HUDEP-2 (cell line): ENCODE results near the gene RASA3.
A peak's percentile ranks its signal among the peaks of the same experiment; 100 is the strongest.
"Not testable (repeated sequence)": the region's sequence is repeated elsewhere in the genome, so short reads cannot be mapped to it uniquely, and the experiment has no call there.

Experiments
- DNase-seq, 76 experiments: peaks; one replicate each; lab custom pipeline; 2025; ENCODE audit not compliant: unreplicated experiment in 76 of 76; lab: John Stamatoyannopoulos, UW

Gene RASA3

DNA sequence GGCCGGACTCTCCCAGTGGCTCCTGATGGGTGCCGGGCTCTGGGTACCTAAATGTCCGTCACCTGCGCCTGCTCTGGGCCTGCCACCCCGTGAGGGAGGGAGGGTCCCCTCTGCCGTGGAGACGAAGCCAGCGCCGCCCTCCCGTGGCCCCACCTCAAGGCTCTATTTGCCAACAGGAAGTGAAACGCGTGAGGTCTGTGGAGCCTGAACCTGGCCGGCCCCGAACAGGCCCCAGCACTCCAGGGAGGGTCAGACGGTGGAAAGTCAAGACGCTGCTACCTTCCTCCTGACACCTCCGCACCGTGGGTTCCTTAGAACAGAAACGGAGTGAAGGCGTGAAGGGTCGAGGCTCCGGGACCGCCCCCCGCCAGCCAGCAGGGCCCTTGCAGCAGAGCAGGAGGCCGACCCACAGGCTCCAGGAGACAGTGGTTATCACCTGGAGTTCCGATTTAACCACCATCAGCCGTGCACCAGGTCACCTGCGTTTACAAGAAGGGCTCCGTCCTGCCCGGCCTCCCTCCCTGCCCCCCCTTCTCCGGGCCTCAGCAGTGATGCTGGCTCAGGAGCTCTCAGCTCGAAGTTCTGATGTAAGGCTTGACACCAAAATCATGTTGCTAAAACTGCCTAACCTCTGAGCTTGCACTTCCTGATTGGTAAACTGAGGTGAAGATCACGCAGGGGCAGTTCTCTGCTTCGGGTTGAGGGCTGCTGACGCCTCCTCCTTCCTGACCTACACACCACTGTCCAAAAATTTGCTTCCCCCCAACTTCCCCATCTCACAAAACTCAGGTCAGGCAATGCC lies 107.6 kb downstream of the RASA3 start:
- DNase-seq, result no peak

DNA sequence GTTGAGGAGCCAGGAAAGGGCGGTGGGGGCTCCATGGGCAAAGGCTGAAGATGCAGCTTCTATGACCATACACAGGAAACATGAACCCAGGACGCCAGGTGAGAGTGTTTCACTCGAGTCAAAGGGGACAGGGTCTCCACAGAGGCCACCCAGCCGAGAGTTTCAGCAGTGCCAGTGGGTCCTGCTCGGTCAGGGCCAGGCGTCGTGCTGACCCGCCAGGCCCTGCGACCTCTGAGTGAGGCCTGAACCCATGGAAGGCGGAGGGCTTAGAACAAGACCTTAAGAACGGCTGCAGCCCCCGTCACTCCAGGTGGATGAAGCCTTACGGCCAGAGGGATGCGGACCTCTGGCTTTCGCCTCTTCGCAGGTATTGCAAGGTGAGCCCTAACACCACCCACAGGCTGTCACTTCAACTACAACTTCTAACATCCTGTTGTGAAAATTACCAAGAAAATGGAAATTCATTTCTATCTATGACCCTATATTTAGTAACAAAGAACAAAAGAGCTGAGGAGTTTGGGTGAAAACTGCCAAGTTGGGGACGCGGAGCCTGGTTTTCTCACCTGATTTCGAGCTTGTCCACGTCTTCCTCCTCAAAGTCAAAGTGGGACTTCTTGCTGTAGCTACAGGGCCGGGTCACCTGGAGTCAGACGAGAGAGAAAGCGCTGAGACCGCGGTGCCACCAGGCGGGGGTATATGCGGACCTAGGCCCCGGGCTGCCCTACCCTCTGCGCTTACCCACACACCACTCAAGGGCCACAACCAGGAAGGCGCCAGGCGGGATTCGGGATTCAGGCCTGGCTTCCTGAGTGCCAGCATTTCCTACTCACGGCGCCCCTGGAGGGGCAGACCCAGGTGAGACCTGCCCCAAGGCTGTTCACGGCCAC lies 108.5 kb downstream of the RASA3 start:
- no peak for DNase-seq

DNA sequence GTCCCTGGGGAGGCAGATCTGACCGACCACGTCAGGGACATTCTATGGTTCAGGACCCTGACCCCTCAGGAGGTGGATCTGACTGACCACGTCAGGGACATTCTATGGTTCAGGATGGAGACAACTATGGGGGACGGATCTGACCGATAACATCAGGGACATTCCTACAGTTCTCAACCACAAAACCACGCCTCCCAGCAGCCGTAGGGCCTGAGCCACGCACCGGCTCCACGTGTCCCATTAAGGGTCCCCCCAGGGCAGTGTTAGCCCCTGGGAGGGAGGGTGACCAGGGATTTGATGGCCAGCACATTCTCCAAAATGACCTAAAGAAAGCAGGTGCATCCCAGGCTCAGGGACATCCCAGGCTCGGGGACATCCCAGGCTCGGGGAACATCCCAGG lies 109.5 kb downstream of the RASA3 start:
- DNase-seq, result no peak

DNA sequence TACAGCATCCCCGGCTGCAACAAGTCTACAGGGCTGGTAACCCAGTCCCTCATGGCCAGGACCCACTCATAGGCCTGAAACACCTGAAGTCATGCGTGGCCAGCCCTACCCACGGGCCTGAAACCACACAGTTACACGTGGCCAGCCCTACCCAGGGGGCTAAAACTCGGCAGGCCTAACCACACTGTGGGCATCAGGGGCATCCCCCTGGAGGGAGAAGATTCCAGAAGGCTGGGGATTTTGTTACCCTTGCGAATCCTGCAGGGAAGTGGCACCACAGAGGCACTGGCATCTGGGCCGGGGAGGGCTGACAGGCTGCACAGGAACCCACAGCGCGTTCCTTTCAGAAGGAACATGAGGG lies 110.1 kb downstream of the RASA3 start:
- no peak for DNase-seq

DNA sequence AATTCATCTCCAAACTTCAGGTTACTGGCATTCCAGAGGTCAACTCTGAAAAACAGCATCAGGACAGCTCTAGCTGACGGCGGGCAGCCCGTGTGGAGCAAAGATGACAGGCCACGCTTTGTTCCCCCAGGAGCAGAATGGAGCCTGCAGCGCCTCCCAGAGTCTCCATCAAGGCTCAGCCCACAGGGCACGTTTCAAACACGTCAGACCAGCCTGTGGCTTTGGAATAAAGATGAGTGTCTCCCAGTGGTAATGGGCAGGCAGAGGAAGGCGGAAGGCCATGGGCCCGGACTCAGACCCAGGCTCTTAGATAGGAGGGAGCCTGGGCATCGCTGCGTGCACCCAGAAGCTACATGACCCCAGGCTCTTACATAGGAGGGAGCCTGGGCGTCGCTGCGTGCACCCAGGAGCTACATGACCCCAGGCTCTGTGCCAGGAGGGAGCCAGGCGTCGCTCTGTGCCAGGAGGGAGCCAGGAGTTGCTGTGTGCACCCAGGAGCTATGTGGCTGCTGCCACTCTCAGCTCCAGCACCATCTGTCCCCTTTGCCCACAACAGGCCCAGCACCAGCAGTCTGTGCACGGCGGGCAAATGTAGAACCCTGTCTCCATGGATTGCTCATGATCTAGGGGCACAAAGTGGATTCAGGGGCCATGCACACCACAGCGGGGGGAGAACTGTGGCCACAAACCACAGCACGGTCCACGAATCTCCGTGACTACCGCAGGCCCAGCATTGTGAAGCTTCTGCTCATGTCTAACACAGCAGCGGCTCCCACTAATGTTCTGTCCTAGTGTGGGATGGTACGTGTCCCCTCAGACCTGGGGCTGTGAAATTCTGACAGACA lies 110.7 kb downstream of the RASA3 start:
- DNase-seq, result no peak

DNA sequence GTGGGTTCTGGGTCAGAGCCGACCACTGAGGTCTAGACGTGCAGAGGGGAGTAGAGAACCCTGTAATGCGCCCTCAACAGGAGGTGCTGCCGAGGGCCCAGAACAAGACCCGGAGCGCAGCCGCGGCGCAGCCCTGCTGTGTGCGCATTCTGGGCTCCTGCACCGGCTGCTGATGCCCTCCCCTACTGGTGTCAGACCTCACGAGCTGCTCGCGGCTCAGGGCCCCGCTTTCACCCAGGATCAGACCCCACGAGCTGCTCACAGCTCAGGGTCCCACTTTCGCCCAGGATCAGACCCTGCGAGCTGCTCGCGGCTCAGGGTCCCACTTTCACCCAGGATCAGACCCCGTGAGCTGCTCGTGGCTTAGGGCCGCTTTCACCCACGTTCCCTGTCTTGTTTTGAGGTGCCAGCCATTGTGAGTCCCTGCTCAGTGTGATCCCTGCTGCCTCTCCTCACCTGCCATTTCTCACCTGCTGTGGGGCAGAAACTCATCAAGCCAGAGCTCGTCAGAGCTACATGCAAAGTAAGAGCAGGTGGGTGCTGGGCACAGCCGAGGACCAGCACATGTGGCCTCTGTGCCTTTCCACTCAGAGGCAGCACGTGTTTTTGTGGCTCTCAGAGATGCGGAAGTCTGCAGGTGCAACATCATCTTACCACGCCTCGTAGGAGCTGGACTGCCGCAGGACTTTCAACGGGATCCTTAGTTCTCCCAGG lies 111.5 kb downstream of the RASA3 start:
- DNase-seq, result no peak

DNA sequence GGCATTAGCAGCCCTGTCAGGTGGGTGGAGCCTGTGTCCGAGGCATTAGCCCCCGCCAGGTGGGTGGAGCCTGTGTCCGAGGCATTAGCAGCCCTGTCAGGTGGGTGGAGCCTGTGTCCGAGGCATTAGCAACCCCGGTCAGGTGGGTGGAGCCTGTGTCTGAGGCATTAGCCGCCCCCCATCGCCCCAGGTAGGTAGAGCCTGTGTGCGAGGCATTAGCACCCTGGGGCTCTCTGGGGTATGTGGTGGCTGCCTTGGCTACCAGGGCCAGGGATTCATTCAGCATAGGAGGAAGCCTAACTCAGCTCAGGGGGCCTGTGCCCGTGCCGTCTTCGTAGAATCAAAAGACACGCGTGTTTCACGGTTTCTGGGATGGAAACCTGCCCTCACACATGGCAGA lies 112.3 kb downstream of the RASA3 start:
- DNase-seq, result not testable (repeated sequence)

DNA sequence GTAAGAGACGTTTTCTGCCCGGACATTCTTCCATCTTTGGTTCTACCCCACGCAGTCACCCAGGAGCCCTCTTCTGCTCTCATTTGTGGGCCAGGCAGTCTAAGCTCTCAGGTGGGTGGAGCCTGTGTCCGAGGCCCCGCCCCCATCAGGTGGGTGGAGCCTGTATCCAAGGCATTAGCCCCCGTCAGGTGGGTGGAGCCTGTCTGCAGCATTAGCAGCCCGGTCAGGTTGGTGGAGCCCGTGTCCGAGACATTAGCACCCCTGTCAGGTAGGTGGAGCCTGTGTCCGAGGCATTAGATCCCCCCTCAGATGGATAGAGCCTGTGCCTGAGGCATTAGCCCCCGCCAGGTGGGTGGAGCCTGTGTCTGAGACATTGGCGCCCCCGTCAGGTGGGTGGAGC lies 113.1 kb downstream of the RASA3 start:
- DNase-seq, result peak in 20 of 76 experiments; percentile 1 to 53 (median 11)

DNA sequence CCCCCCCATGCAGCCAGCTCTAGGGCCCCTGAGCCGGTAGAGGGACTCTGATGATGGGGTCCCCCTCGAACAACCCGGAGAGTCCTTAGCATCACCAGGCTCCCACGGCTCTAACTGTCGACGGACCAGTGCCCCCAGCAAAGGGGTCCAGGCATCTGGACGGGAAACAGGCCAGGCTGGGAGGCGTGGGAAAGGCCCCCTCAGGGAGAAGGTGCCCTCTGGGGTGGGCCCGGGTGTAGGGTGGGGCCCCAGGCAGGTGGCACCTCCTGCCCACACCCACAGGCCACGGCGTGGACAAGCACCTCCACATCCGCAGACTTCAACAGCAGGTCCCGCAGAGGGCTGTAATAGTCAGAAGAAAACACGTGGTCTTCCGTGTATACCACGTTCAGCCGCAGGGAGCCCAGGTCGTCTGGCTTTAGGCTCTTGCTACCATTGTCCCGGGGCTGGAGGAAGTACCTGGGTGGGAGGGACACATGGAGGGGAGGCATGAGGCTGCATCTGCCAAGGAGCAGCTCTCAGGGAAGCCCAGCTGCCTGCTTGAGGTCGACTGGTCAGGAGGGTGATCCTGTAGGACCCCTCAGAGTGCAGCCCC lies 113.9 kb downstream of the RASA3 start:
- no peak for DNase-seq

DNA sequence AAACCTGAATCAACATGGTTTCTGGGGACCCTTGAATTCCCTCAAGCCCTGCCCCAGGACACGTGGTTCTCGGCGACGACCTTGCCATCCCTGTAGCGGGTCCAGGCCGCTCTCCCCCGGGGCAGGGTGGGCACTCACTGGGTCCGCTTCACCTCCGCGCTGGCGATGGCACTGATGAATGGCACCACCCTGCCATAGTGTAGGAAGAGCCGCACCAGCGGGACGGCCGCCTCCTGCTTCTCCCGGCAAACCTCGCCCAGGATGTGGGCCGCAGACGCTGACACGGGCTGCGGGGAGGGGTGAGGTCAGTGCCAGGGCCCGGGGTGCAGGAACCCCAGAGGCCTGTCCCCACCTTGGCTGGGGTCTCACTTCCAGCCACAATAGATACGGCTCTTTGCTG lies 114.5 kb downstream of the RASA3 start:
- DNase-seq, result no peak

DNA sequence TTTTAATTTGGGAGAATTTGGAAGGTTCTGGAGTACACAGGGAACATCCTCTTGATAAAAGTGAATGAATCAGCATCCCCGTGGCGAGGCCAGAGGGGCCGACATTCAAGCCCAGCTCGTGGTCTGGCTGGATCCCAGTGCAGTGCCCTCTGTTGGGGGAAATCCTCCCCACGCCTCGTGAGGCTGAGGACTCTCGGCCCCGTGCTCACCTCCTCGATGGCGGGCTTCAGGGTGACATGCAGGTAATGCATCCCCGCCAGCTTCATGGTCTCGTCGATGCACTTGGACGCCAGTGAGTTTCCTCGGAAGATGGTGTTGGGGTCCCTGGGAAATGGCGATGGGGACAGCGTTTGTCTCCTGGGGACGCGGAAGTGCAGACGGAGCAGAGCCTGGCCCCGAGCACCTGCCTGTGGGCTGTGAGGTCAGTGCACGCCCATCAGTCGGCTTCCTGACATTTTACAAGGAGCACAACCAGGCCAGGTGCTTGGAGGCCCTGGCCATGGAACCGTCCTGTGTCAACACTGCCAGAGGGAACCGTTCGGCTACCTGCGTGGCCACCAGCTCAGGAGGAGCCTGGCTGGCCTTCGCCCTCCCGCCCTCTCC lies 115.3 kb downstream of the RASA3 start:
- no peak for DNase-seq

DNA sequence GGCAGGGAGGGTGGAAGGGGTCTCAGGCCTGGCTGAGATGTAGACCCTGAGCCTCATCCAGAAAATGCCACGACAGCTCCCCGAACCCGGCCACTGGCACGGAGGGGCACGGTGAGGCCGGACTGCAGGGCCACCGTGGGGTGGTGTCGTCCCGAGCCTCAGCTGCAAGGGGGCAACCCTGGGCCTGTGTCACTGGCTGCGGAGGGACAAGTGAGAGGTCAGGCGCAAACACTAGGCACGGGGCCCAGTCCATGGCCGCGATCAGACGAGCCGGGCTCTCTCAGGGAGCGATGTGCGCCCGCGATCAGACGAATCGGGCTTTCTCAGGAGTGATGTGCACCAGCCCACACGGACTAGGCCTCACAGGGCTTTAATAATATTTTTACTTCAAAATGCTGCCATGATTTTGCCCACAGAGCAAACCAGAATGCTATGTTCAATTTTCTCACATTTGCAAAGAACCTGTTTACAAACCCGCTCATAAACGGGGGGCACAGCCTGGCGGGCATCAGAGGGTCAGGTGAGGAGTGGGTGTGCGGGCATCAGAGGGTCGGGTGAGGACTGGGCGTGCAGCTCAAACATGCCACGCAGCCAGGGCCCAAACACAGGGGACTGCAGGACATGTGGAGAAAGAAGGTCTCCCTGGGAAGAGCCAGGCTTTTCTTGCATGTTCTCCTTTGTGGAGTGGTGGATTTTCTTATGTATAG lies 115.9 kb downstream of the RASA3 start:
- no peak for DNase-seq

DNA sequence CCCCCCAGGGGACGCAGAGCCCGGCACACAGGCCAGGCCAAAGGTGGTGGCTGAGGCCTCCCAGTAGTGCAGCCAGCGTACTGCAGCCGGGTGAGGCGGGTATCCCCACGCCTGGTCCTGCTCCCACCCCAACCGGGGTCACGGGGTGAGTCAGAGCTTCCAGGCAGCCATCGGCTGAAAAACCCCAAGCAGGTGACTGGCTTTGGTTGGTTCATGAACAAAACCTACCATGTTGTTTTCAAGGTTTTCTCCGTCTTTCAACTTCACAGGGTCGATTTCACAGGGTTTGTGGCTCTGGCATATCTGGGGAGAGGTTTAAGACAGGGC lies 116.5 kb downstream of the RASA3 start:
- DNase-seq, result no peak

DNA sequence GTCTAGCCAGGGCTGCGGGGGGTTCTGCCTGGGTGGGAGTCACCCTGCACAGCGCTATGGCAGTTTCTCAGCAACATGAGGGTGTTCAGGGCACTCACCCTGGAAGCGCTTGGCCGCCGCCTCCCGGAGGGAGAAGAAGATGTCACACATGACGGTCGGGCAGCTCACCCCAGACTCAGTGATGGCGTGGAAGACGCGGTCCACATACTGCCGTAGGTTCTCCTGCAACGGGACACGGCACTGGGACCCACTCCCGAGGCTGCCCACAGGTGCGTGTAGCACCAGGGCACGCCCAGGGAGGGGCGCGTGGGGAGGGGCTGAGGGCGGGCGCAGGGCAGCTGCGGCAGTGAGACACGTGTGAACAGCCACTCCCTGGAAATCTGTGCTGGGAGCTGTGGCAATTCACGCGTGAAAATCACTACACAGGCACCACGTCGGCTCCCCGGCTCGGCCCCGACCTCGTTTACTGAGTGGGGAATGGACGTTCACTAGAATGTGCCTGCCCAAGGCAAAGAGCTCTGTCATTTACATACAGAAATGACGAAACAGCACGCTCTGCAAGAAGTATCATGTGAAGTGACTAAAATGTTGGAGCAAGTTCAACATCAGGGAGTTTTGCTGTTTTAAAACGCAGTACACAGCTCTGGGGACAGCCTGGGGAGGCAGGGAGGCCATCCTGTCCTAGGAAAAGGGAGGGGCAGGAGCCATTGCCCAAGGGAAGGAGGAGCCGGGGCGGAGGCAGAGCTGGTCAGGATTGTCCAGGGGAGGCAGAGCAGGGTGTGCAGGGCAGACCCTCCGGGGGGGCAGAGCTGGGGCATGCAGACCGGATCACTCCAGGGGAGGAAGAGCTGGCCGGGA lies 117.1 kb downstream of the RASA3 start:
- no peak for DNase-seq

DNA sequence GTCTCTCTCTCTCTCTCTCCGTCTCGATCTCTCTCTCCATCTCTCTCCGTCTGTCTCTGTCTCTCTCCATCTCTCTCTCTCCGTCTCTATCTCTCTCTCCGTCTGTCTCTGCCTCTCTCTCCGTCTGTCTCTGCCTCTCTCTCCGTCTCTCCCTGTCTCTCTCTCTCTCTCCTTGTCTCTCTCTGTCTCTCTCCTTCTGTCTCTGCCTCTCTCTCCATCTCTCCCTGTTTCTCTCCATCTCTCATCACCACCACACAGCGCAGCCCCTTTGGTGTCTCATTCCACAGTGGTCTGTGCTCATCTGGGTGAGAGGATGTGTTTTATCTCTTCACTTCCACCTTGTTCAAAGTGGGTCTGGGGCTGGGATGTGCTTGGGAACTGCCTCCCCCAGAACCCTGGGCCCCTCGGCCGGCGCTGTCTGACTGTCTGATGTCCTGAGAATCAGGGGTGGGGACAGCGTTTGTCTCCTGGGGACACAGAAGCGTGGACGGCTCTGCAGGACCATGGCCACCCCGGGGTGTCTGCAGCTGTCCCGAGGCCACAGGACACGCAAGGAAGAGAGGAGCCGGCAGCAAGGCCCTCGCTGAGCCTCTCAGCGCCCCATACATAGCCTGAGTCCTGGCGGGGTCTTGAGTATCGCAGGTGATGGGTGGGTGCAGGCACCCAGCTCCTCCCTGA lies 118.3 kb downstream of the RASA3 start:
- DNase-seq, result no peak

DNA sequence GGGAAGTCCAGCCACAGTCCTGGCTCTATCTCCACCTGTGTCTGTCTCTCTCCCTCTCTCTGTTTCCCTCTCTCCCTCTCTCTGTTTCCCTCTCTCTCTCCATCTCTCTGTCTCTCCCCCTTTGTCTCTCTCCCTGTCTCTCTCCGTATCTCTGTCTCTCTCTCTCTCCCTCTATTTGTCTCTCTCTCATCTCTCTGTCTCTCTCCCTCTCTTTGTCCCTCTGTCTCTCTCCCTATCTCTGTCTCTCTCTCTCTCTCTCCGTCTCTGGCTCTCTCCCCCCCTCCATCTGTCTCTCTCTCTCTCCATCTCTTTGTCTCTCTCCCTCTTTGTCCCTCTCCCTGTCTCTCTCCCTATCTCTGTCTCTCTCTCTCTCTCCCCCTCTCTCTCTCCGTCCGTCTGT lies 119.1 kb downstream of the RASA3 start:
- DNase-seq, result no peak

DNA sequence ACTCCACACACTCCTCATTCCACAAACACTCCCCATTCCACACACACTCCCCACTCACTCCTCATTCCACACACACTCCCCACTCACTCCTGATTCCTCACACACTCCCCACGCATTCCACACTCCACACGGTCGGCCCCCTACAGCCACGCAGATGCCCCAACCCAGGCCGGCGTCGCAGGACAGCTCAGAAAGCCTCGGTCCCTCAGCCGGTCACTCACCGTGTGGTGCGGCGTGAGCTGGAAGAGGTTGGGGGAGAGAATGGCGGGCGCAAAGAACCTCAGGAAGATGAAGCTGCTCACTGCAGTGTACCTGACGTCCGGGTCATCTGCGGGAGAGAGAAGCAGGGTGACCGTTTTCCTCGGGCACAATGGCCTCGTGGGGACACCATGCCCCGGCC lies 119.5 kb downstream of the RASA3 start:
- DNase-seq, result no peak

DNA sequence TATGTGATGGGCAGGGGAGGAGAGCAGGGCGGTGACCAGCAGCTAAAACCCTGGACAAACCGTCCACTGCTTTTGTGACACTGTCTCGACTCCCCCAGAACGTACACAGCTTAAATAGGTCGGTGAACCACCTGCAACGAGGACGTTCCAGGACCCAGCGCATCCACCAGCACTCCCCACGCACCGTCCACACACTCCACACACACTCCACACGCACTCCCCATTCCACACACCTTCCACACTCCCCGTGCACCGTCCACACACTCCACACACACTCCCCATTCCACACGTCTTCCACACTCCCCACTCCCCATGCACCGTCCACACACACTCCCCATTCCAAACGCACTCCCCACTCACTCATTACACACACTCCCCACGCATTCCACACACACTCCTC lies 120.3 kb downstream of the RASA3 start:
- DNase-seq, result no peak
